ENCODE results near the gene B3GNT9.

The B3GNT9 gene
- 5.0 to 9.1 (median 8.5) reads per million in 4 donors for total RNA-seq

- DNase-seq: peak in 1 of 5 donors; percentile 70
Measured at GRCh38 chr16:67150833-67151396, at the start of gene B3GNT9. Gene B3GNT9 (minus strand): TSS chr16:67150998. CDS start chr16:67150485, 513 bp downstream.

GRCh38 chr16:67200491-67200890, 49.7 kb upstream of the B3GNT9 start:
- DNase-seq: no peak

GRCh38 chr16:67199808-67200198, 49.0 kb upstream of the B3GNT9 start:
- no peak for DNase-seq

GRCh38 chr16:67199011-67199807, 48.4 kb upstream of the B3GNT9 start, which contains the start of gene ELMO3:
Gene ELMO3 (plus strand): TSS chr16:67199131. CDS start chr16:67199327, 196 bp downstream.
- no peak for DNase-seq

GRCh38 chr16:67198238-67198734, 47.5 kb upstream of the B3GNT9 start:
- no peak for DNase-seq

- no peak for DNase-seq
Measured at GRCh38 chr16:67197704-67198103, 46.9 kb upstream of the B3GNT9 start.

GRCh38 chr16:67196881-67197280, 46.1 kb upstream of the B3GNT9 start:
- no peak for DNase-seq

- no peak for DNase-seq
Measured at GRCh38 chr16:67195676-67196075, 44.9 kb upstream of the B3GNT9 start.

- DNase-seq: no peak
Measured at GRCh38 chr16:67194260-67194659, 43.5 kb upstream of the B3GNT9 start.

- no peak for DNase-seq
Measured at GRCh38 chr16:67193536-67193935, 42.7 kb upstream of the B3GNT9 start.

GRCh38 chr16:67192781-67193361, 42.1 kb upstream of the B3GNT9 start:
- DNase-seq: peak in 1 of 5 donors; percentile 41

- DNase-seq: peak; percentile 73 to 93 (median 77)
Measured at GRCh38 chr16:67191995-67192681, 41.3 kb upstream of the B3GNT9 start, which contains the start of gene E2F4. Gene E2F4 (plus strand): TSS chr16:67192155. CDS start chr16:67192228, 73 bp downstream.

GRCh38 chr16:67191411-67191994, 40.7 kb upstream of the B3GNT9 start:
- DNase-seq: no peak

GRCh38 chr16:67190448-67191399, 39.9 kb upstream of the B3GNT9 start:
- no peak for DNase-seq

- no peak for DNase-seq
Measured at GRCh38 chr16:67190041-67190440, 39.2 kb upstream of the B3GNT9 start, which contains the start of gene EXOC3L1. Gene EXOC3L1 (minus strand): TSS chr16:67190136. CDS start chr16:67189676, 460 bp downstream.

GRCh38 chr16:67188798-67189197, 38.0 kb upstream of the B3GNT9 start:
- DNase-seq: no peak

- no peak for DNase-seq
Measured at GRCh38 chr16:67188323-67188722, 37.5 kb upstream of the B3GNT9 start.

- DNase-seq: no peak
Measured at GRCh38 chr16:67187175-67187890, 36.5 kb upstream of the B3GNT9 start.

- no peak for DNase-seq
Measured at GRCh38 chr16:67186550-67186950, 35.8 kb upstream of the B3GNT9 start.

- DNase-seq: no peak
Measured at GRCh38 chr16:67185651-67186134, 34.9 kb upstream of the B3GNT9 start.
